GM21717 (cell line): ENCODE measurements around the gene MICU1.
"Not testable (repeated sequence)": the region's sequence is repeated elsewhere in the genome, so short reads cannot be mapped to it uniquely, and the experiment has no call there.

ENCODE experiments used
- ATAC-seq: cut with Tn5 transposase; IDR thresholded peaks from one replicate; pipeline ENCODE4 v1.9.1; 2021; ENCODE audit warnings: mild to moderate bottlenecking, moderate library complexity; ENCODE audit not compliant: unreplicated experiment

Gene MICU1

GRCh38 chr10:72459301-72459700 lies 166.6 kb downstream of the MICU1 start:
- no peak for ATAC-seq

- no peak for ATAC-seq
Measured at GRCh38 chr10:72455889-72456595, 169.8 kb downstream of the MICU1 start.

- ATAC-seq = no peak
Measured at GRCh38 chr10:72449941-72450441, 175.9 kb downstream of the MICU1 start.

GRCh38 chr10:72445851-72446250 lies 180.0 kb downstream of the MICU1 start:
- ATAC-seq = no peak

- not testable (repeated sequence) for ATAC-seq
Measured at GRCh38 chr10:72442969-72443368, 182.9 kb downstream of the MICU1 start.

- ATAC-seq = no peak
Measured at GRCh38 chr10:72435570-72435969, 190.3 kb downstream of the MICU1 start.

GRCh38 chr10:72430936-72431335 lies 194.9 kb downstream of the MICU1 start:
- ATAC-seq = not testable (repeated sequence)

- ATAC-seq = no peak
Measured at GRCh38 chr10:72429931-72430330, 195.9 kb downstream of the MICU1 start.

- ATAC-seq = no peak
Measured at GRCh38 chr10:72426986-72427385, 198.9 kb downstream of the MICU1 start.

GRCh38 chr10:72425133-72425532 lies 200.7 kb downstream of the MICU1 start:
- ATAC-seq = no peak

GRCh38 chr10:72424561-72424960 lies 201.3 kb downstream of the MICU1 start:
- no peak for ATAC-seq

GRCh38 chr10:72423426-72423825 lies 202.5 kb downstream of the MICU1 start:
- no peak for ATAC-seq

- no peak for ATAC-seq
Measured at GRCh38 chr10:72421885-72422540, 203.9 kb downstream of the MICU1 start.

- no peak for ATAC-seq
Measured at GRCh38 chr10:72419241-72419640, 206.6 kb downstream of the MICU1 start.

GRCh38 chr10:72418679-72419078 lies 207.2 kb downstream of the MICU1 start:
- ATAC-seq = no peak

GRCh38 chr10:72417971-72418370 lies 207.9 kb downstream of the MICU1 start:
- ATAC-seq = no peak

GRCh38 chr10:72416661-72417060 lies 209.2 kb downstream of the MICU1 start:
- ATAC-seq = no peak

GRCh38 chr10:72414642-72415041 lies 211.2 kb downstream of the MICU1 start:
- ATAC-seq = no peak

- ATAC-seq = no peak
Measured at GRCh38 chr10:72409167-72409566, 216.7 kb downstream of the MICU1 start.

- ATAC-seq = no peak
Measured at GRCh38 chr10:72407927-72408600, 217.8 kb downstream of the MICU1 start.

GRCh38 chr10:72407471-72407870 lies 218.4 kb downstream of the MICU1 start:
- no peak for ATAC-seq

GRCh38 chr10:72395581-72395980 lies 230.3 kb downstream of the MICU1 start:
- ATAC-seq = not testable (repeated sequence)
